ENCODE results near the gene KCNS1.

DNA sequence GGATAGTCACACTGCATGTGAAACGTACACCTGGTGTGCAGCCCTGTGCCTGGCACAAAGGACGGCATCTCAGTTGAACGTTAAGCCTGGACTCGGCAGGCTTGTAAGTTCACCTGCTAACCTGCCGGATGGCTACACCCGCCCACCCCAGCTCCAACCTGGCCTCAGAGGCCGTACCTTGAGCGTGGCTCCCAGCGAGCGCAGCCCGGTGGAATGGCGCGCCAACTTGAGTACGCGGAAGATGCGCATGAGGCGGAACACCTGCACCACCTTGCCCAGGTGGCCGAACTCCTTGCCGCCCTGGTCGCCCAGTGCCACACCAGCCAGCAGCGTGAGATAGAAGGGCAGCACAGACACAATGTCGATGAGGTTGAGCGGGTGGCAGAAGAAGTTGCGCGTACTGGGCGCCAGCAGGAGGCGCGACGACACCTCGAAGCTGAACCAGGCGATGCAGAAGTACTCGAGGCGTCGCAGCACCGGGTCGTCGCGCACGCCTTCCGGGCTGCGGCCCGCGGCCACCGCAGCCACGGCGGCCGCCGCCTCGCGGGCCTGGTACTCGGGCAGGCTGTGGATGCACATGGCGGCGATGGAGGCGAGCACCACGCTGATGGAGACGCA lies 3.3 kb downstream of the KCNS1 start:
- no peak for TF ChIP-seq YY1 (IDR thresholded peaks at IDR 0.05; ENCODE audit: low read depth)
- TF ChIP-seq MAX (IDR thresholded peaks at IDR 0.05): no peak
- TF ChIP-seq, protein P1, sequence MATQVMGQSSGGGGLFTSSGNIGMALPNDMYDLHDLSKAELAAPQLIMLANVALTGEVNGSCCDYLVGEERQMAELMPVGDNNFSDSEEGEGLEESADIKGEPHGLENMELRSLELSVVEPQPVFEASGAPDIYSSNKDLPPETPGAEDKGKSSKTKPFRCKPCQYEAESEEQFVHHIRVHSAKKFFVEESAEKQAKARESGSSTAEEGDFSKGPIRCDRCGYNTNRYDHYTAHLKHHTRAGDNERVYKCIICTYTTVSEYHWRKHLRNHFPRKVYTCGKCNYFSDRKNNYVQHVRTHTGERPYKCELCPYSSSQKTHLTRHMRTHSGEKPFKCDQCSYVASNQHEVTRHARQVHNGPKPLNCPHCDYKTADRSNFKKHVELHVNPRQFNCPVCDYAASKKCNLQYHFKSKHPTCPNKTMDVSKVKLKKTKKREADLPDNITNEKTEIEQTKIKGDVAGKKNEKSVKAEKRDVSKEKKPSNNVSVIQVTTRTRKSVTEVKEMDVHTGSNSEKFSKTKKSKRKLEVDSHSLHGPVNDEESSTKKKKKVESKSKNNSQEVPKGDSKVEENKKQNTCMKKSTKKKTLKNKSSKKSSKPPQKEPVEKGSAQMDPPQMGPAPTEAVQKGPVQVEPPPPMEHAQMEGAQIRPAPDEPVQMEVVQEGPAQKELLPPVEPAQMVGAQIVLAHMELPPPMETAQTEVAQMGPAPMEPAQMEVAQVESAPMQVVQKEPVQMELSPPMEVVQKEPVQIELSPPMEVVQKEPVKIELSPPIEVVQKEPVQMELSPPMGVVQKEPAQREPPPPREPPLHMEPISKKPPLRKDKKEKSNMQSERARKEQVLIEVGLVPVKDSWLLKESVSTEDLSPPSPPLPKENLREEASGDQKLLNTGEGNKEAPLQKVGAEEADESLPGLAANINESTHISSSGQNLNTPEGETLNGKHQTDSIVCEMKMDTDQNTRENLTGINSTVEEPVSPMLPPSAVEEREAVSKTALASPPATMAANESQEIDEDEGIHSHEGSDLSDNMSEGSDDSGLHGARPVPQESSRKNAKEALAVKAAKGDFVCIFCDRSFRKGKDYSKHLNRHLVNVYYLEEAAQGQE (IDR thresholded peaks at IDR 0.05; ENCODE audit: low read depth): no peak
